NCI-H345 (cell line): ENCODE data around the gene NKAIN1.

ENCODE experiments used
- DNase-seq: peaks from one replicate; lab custom pipeline; 2025; lab: John Stamatoyannopoulos, UW

Gene NKAIN1

GRCh38 chr1:31232689-31233088 is 7.0 kb downstream of the NKAIN1 start:
- no peak for DNase-seq

GRCh38 chr1:31231802-31232201 is 7.9 kb downstream of the NKAIN1 start:
- no peak for DNase-seq

DNA sequence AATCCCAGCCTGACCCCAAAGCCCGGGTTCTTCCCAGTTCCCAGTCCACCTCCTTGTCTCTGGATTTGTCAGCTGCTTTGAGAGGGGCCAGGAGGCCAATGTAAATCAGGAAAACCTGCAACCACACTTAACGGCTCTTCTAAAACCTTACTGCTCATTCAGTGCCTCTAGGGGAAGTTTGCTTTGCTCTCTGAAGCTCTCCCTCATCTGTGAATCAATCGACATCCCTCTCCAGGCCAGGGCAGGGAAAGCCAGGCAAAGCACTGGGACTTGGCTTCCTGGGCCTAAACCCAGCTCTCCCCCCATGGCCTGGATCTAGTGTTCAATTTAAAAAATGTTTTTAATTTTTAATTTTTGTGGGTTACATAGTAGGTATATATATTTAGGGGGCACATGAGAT is 9.3 kb downstream of the NKAIN1 start:
- no peak for DNase-seq

GRCh38 chr1:31228986-31229385 is 10.7 kb downstream of the NKAIN1 start:
- no peak for DNase-seq

GRCh38 chr1:31227891-31228568 is 11.7 kb downstream of the NKAIN1 start:
- no peak for DNase-seq

GRCh38 chr1:31224068-31224467 is 15.6 kb downstream of the NKAIN1 start:
- DNase-seq: no peak

GRCh38 chr1:31222176-31222575 is 17.5 kb downstream of the NKAIN1 start:
- DNase-seq: no peak

GRCh38 chr1:31221072-31221471 is 18.6 kb downstream of the NKAIN1 start:
- DNase-seq: no peak

DNA sequence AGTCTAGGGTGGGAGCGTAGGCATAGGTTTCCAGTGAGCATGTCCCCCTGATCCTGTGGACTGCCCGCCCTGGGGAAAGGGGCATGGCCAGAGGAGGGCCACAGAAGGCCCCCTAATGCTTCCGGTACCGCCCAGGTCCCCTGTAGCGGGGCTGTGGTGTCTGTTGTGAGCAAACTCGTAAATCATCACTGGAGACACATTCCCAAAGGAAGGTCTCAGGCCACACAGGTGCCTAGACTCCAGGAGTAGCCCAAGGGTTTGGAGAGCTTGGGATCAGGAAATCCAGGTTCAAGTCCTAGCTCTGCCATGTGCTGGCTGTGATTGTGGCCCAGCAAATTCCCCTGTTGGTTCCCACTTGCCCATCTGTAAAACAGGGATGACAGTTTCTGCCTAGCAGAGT is 20.2 kb downstream of the NKAIN1 start:
- no peak for DNase-seq

DNA sequence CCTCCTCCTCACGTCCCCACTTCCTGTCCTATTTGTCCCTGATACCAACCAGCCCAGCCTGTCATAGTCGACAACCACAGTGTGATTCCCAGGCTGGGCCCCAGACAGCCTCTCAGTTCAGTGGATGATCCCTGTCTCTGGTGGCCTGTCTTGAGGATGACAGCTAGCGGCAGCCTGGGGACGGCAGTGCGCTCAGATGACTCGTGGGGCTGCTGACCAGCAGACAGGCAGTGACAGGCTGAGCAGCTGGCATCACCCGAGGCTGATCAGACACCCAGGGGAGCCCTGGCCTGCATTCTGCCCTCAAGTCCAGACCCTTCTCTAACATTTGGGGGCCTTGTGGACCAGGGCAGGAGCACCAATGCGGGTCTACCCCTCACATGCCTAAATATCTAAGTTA is 21.0 kb downstream of the NKAIN1 start:
- no peak for DNase-seq

DNA sequence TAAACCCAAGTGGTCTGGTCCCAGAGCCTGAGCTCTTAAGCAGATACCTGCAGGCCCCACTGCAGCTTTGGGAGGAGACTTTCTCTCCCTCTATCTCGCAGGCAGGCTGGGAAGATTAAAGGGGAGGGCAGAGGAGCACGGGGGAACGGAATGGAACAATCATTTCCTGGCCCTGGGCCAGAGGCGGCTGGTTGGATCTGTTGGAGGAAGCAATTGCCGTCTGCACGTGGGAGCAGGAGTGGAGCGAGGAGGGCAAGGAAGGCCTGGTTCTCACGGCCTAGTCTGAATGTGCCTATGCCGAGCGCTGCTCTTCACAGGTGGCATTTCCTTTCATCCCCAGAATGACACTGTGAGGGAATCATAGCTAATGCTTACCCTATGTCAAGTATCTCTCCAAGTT is 23.7 kb downstream of the NKAIN1 start:
- peak; percentile 85 for DNase-seq

- DNase-seq: no peak
These were observed 24.6 kb downstream of the NKAIN1 start for GRCh38 chr1:31215065-31215570.

- no peak for DNase-seq
These were observed 25.2 kb downstream of the NKAIN1 start for GRCh38 chr1:31214316-31215064.

GRCh38 chr1:31208361-31208945 is 31.2 kb downstream of the NKAIN1 start:
- no peak for DNase-seq

GRCh38 chr1:31207569-31207968 is 32.1 kb downstream of the NKAIN1 start:
- no peak for DNase-seq

DNA sequence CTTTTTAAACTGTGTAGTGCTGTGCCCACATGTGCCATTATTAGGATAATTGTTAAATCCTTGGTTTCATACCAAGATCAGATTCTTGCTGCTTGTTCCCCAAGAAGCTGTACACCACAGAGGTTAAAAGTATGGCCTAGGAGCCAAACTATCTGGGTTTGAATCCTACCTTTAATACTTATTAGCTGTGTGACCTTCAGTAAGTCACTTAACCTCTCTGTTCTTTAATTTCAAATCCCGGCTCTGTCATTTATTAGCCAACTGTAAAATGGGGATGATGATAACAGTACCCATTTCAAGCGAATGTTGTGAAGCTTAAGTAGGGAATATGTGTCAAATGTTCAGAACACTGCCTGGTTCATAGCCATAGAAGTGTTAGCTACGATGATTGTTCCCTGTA is 32.6 kb downstream of the NKAIN1 start:
- no peak for DNase-seq

- DNase-seq: no peak
These were observed 36.5 kb downstream of the NKAIN1 start for GRCh38 chr1:31203215-31203614.

DNA sequence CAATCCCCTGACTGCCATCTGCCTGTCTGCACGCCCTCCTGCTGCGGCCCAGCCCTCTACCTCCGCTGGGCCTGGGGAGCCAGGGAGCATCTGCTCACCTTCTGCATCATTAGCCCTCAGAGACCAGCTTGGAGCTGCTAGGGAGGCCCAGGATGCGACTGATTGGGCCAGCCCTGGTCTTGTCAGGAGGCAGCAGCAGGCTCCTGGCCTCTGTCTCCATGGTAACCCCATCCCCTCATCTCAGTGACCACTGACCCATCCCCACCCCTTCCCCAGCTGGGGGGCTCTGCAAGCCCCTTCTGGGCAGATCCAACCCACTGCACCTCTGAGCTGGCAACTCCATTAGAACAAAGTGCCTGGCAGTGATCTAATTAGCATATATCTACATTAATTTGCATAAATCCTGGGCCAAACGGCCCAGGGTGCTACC is 37.7 kb downstream of the NKAIN1 start:
- no peak for DNase-seq

GRCh38 chr1:31199949-31200348 is 39.7 kb downstream of the NKAIN1 start:
- DNase-seq: no peak

DNA sequence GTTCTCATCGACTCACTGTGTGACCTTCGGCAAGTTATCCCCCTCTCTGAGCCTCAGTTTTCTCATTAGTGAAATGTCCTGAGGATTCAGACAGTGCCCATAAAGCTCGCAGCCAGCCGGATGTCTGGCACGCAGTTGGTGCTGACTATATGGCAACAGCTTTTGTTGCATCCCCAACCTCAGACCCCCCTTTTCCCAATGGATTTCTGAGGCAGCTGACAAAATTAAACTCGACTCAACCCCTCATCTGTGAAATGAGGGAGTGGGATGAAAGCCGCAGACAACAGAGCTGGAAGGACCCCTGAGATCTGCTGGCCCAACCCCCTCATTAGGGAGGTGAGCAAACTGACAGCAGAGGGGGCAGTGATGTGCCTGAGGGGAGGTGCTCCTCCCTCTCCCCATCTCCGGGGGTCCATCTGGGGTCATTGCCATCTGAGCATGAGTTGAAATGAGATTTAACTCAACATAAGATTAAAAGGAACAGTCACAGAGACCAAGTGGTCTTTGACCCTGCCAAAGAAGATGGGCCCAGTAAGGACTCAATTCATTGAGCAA is 40.4 kb downstream of the NKAIN1 start:
- no peak for DNase-seq

DNA sequence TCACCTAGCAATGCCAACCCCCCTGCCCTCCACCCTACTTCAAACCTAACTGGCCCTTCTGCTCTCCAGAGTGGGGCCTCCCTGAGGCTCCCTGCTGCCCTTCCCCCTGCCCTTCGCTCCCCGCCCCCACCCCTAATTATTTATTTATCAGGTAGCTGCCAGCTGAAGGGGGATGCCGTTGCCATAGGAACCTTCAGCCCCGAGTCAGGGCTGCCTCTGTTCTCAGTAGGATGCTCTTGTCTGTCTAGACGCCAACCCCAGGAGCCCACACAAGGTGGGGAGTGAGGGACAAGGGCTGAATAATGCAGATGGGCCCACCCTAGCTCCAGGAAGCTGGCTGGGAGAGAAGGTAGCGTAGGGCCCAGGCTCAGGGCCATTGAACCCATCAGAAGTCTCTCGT is 41.1 kb downstream of the NKAIN1 start:
- DNase-seq: no peak

- no peak for DNase-seq
These were observed 41.5 kb downstream of the NKAIN1 start for GRCh38 chr1:31198150-31198549.

GRCh38 chr1:31196685-31197084 is 43.0 kb downstream of the NKAIN1 start:
- no peak for DNase-seq
